HG02798 (cell line): Measurements from ENCODE around the gene MTLN.
"Not testable (repeated sequence)": the region's sequence is repeated elsewhere in the genome, so short reads cannot be mapped to it uniquely, and the experiment has no call there.

Experiments used
- ATAC-seq: cut with Tn5 transposase; IDR thresholded peaks from one replicate; pipeline ENCODE4 v1.9.1; 2021; ENCODE audit warnings: mild to moderate bottlenecking; ENCODE audit not compliant: unreplicated experiment, poor library complexity

Gene MTLN

GRCh38 chr2:110211938-110212858 is at the start of gene MTLN:
TSS of gene MTLN (minus strand) at chr2:110212547. CDS start at chr2:110212525, 22 bp downstream.
- peak; percentile 86 for ATAC-seq

GRCh38 chr2:110261910-110262309 is 49.6 kb upstream of the MTLN start:
- ATAC-seq = not testable (repeated sequence)

GRCh38 chr2:110248081-110248795 is 35.9 kb upstream of the MTLN start:
- not testable (repeated sequence) for ATAC-seq

- ATAC-seq = not testable (repeated sequence)
Observed at GRCh38 chr2:110245488-110246435, 33.4 kb upstream of the MTLN start.

- not testable (repeated sequence) for ATAC-seq
Observed at GRCh38 chr2:110243283-110243682, 30.9 kb upstream of the MTLN start.

- not testable (repeated sequence) for ATAC-seq
Observed at GRCh38 chr2:110234514-110234913, 22.2 kb upstream of the MTLN start.

- ATAC-seq = not testable (repeated sequence)
Observed at GRCh38 chr2:110229886-110230285, 17.5 kb upstream of the MTLN start.

GRCh38 chr2:110222626-110223025 is 10.3 kb upstream of the MTLN start:
- not testable (repeated sequence) for ATAC-seq

GRCh38 chr2:110221938-110222337 is 9.6 kb upstream of the MTLN start:
- no peak for ATAC-seq

- ATAC-seq = no peak
Observed at GRCh38 chr2:110220190-110220564, 7.8 kb upstream of the MTLN start.

GRCh38 chr2:110219496-110220189 is 7.3 kb upstream of the MTLN start:
- ATAC-seq = no peak

- ATAC-seq = not testable (repeated sequence)
Observed at GRCh38 chr2:110218889-110219288, 6.5 kb upstream of the MTLN start.

GRCh38 chr2:110216803-110217202 is 4.5 kb upstream of the MTLN start:
- ATAC-seq = no peak

GRCh38 chr2:110216199-110216598 is 3.9 kb upstream of the MTLN start:
- ATAC-seq = no peak

- no peak for ATAC-seq
Observed at GRCh38 chr2:110215566-110216158, 3.3 kb upstream of the MTLN start.

- ATAC-seq = no peak
Observed at GRCh38 chr2:110215091-110215490, 2.7 kb upstream of the MTLN start.

- not testable (repeated sequence) for ATAC-seq
Observed at GRCh38 chr2:110213522-110213921, 1.2 kb upstream of the MTLN start.

GRCh38 chr2:110205660-110206455 is 6.5 kb downstream of the MTLN start:
- ATAC-seq = no peak
